Prostate gland (tissue), 2 donors: Measurements from ENCODE around the gene RELCH.

Source experiments
- CTCF ChIP-seq, 4 experiments: fragments of 200-600 bp in 2 of 4; fragments of 450-650 bp in 2 of 4; sonication (generic) in 2 of 4; IDR thresholded peaks; 1 replicate in 3 of 4; 2 replicates in 1 of 4; pipeline ENCODE4 v1.5.1; 2016 to 2019; ENCODE audit warnings: antibody characterized with exemption in 4 of 4, mild to moderate bottlenecking in 2 of 4, moderate library complexity in 2 of 4
- POLR2AphosphoS5 ChIP-seq: sonication (generic); formaldehyde crosslinking; IDR thresholded peaks from one replicate; pipeline ENCODE4 v1.6.1; 2017; ENCODE audit warnings: antibody characterized with exemption

- no peak for TF ChIP-seq CTCF (IDR thresholded peaks at IDR 0.05)
- TF ChIP-seq POLR2AphosphoS5: no peak
These were observed 27.7 kb downstream of the RELCH start for GRCh38 chr18:62214790-62215189.
